Karpas-422 (cell line): ENCODE data around the gene EHF. TPM values are rescaled to one million over a fixed set of nuclear protein-coding genes. Genes with fewer than 3 reads are reported as not detected.

ENCODE experiments used
- DNase-seq: peaks from one replicate; pipeline ENCODE4 v3.0.0-alpha.2; 2015
- H2AFZ ChIP-seq: fragments of 200-600 bp; sonication (generic); 2 replicates; pipeline ENCODE4 v1.6.1; 2014; ENCODE audit warnings: antibody characterized with exemption, low read length, mixed read lengths
- H3K27ac ChIP-seq: fragments of 200-600 bp; sonication (generic); 2 replicates; pipeline ENCODE4 v1.5.1; 2014; ENCODE audit warnings: mild to moderate bottlenecking, low read length, moderate library complexity
- H3K27me3 ChIP-seq: fragments of 200-600 bp; sonication (generic); 2 replicates; pipeline ENCODE4 v1.6.1; 2014; ENCODE audit warnings: low read length, mixed read lengths
- H3K36me3 ChIP-seq: fragments of 200-600 bp; sonication (generic); 2 replicates; pipeline ENCODE4 v1.6.1; 2014; ENCODE audit warnings: low read length, mixed read lengths; ENCODE audit not compliant: insufficient read depth
- H3K4me1 ChIP-seq: fragments of 200-600 bp; sonication (generic); 2 replicates; pipeline ENCODE4 v1.6.1; 2014; ENCODE audit warnings: mild to moderate bottlenecking, low read length, mixed read lengths
- H3K4me2 ChIP-seq: fragments of 200-600 bp; sonication (generic); 2 replicates; pipeline ENCODE4 v1.6.1; 2014; ENCODE audit warnings: low read length, low read depth, mild to moderate bottlenecking; ENCODE audit not compliant: poor library complexity, severe bottlenecking
- H3K4me3 ChIP-seq: fragments of 200-600 bp; sonication (generic); 2 replicates; pipeline ENCODE4 v1.5.1; 2014; ENCODE audit warnings: mild to moderate bottlenecking, antibody characterized with exemption, low read length, mixed read lengths
- H3K79me2 ChIP-seq: fragments of 200-600 bp; sonication (generic); 2 replicates; pipeline ENCODE4 v1.6.1; 2014; ENCODE audit warnings: mild to moderate bottlenecking, low read length, mixed read lengths
- H3K9ac ChIP-seq: fragments of 200-600 bp; sonication (generic); 2 replicates; pipeline ENCODE4 v1.6.0; 2014; ENCODE audit warnings: low read length
- H3K9me2 ChIP-seq: fragments of 200-600 bp; sonication (generic), shearing (Covaris generic); replicated peaks from 2 replicates; pipeline ENCODE4 v1.6.0; 2014; ENCODE audit warnings: mild to moderate bottlenecking, low read length, moderate library complexity; ENCODE audit not compliant: insufficient read depth
- H3K9me3 ChIP-seq: fragments of 300-700, 200-600 bp; sonication (generic); 2 replicates; pipeline ENCODE4 v1.6.1; 2014; ENCODE audit warnings: low read length, mixed read lengths
- H4K20me1 ChIP-seq: fragments of 200-600 bp; sonication (generic); 2 replicates; pipeline ENCODE4 v1.6.1; 2014; ENCODE audit warnings: mild to moderate bottlenecking, antibody characterized with exemption, low read length, low read depth; ENCODE audit not compliant: insufficient read depth
- total RNA-seq: library from RNA; depleted of rRNA; stranded (reverse); fragments of >200 nt; shearing (Covaris generic); gene quantifications from 2 replicates; pipeline ENCODE4 v1.2.3, GENCODE V29; 2014; ENCODE audit warnings: low replicate concordance

The EHF gene
- total RNA-seq, 1 experiment from 2014 or later = not detected

DNA sequence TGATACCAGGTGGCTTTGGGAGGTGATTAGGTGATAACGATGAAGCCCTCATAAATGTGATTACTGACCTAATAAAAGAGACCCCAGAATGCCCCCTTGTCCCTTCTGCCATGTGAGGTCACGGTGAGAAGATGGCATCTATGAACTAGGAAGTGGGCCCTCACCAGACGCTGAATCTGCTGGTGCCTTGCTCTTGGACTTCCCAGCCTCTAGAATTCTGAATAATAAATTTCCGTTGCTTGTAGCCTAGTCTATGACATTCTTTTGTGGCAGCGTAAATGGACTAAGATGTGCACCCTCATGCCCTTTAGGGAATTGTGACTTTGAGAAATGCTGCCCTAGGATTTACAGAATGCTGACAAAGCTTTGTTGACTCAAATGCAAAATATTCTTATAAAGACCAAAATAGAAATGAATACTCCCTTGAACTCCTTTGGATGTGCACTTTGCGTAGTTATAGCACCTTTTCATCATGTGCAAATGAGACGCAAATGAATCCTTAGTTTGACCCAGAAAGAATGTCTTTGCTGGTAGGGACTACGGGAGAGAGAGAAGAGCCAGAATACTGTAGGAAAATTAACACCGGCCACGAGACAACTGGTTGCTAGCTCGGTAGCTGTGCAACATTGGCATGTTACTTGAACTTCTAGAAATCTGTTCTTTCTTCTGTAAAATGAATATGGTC lies 24.8 kb upstream of the EHF start:
- H3K4me2 ChIP-seq = no peak overlapping the region
- H3K4me1 ChIP-seq = no peaks in the 10 kb centered on the region
- H3K79me2 ChIP-seq = no peaks in the 10 kb centered on the region
- H3K9me2 ChIP-seq = no peaks in the 10 kb centered on the region
- no peak overlapping the region for H3K9ac ChIP-seq
- H3K4me3 ChIP-seq = no peak overlapping the region
- no peaks in the 10 kb centered on the region for H3K27me3 ChIP-seq
- no peaks in the 10 kb centered on the region for H3K9me3 ChIP-seq
- no peaks in the 10 kb centered on the region for H4K20me1 ChIP-seq
- no peaks in the 10 kb centered on the region for H3K36me3 ChIP-seq
- no peak overlapping the region for H3K27ac ChIP-seq
- DNase-seq = no peak
- no peak overlapping the region for H2AFZ ChIP-seq

DNA sequence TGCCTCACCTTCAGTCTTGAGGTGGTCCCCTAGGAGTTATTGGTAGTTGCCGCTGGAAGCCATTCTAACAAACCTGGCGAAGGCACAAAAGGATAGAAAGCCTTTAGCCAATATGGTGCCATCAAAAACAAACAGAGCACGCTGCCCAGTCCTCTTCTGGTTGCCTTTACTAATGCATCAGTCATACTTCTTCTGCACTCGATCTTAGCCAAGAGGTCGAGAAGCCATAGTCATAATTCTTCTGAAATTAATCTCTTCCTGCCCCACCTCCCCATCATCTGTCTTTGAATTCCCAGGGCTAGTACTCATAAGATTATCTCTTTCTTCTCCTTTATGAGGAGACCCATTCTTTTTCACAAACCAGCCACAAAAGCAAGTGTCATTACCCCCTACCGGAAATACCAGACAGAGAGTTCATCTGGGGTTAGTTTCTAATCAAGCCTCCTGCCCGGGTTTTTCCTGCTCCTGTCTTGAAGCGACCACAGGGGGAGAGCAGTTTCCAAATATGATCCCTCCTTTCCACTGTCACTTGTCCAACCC lies 21.4 kb upstream of the EHF start:
- Histone ChIP-seq H3K4me2 (no peak overlapping the region), H3K79me2 (no peaks in the 10 kb centered on the region), H2AFZ (no peak overlapping the region), H3K36me3 (no peaks in the 10 kb centered on the region), H3K9me2 (no peaks in the 10 kb centered on the region), H3K27ac (no peak overlapping the region), H3K4me1 (no peaks in the 10 kb centered on the region), H3K9me3 (no peaks in the 10 kb centered on the region), H3K27me3 (no peaks in the 10 kb centered on the region), H3K4me3 (no peak overlapping the region), H3K9ac (no peak overlapping the region), H4K20me1 (no peaks in the 10 kb centered on the region)
- DNase-seq = no peak

DNA sequence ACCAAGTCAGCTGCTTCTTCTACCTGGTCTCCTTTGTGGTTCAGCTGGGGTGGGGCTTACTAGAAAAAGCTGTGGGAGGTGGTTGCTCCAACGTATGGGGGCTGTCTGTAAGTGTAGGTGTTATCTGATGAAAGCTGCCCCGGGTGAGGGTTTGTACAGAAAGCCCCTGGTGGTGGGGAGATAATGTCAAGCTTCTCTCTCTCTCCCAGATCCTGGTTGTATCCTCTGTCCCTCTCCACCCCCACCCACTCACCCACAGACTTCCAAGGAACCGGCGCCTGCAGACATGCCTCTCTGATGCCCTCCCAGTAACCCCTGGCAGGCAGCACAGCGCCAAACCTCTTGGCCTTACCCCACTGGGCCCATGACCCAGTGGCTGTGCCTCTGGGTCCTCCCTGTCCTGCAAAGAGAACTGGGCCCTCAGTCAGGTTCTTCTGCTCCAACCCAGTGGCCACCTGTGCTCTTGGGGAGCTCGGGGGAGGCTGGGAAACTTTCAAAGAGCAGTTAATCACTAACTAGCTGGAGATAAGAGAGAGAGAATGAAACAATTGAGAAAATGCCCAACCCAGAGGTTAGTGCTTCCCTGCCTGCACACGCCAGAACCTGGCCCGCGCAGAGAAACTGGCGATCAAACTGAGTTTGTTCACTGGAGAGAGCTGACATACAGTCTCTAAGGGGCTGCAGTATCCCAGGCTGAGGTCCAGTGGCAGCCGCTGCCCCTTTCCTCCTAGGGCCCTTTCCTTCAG lies 20.4 kb upstream of the EHF start:
- Histone ChIP-seq H4K20me1 (no peaks in the 10 kb centered on the region), H3K79me2 (no peaks in the 10 kb centered on the region), H3K9ac (no peak overlapping the region), H3K4me1 (no peaks in the 10 kb centered on the region), H3K9me3 (no peaks in the 10 kb centered on the region), H3K36me3 (no peaks in the 10 kb centered on the region), H2AFZ (no peak overlapping the region), H3K9me2 (no peaks in the 10 kb centered on the region), H3K4me2 (no peak overlapping the region), H3K27me3 (no peaks in the 10 kb centered on the region), H3K27ac (no peak overlapping the region), H3K4me3 (no peak overlapping the region)
- no peak for DNase-seq

DNA sequence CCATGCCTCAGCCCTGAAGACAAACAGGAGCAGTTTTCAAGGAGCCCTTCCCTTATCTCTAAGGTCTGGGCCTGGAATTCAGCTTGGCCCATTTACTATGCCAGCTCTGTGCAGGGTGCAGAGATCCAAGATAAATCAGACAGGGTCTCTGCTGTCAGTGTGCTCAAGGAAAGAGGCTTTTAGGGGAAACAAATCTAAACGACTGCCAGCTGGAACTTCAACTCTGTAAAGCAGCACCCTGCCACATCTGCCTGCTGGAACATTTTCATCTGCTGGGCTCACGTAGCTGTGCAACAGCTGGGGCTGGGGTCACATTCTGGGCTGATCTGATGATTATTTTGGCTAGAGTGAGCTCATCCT lies 19.8 kb upstream of the EHF start:
- no peaks in the 10 kb centered on the region for H3K4me1 ChIP-seq
- no peak overlapping the region for H3K9ac ChIP-seq
- no peaks in the 10 kb centered on the region for H3K9me2 ChIP-seq
- H3K27me3 ChIP-seq = no peaks in the 10 kb centered on the region
- no peaks in the 10 kb centered on the region for H4K20me1 ChIP-seq
- DNase-seq = no peak
- no peak overlapping the region for H3K27ac ChIP-seq
- no peak overlapping the region for H2AFZ ChIP-seq
- H3K4me2 ChIP-seq = no peak overlapping the region
- no peaks in the 10 kb centered on the region for H3K79me2 ChIP-seq
- H3K36me3 ChIP-seq = no peaks in the 10 kb centered on the region
- H3K4me3 ChIP-seq = no peak overlapping the region
- no peaks in the 10 kb centered on the region for H3K9me3 ChIP-seq

DNA sequence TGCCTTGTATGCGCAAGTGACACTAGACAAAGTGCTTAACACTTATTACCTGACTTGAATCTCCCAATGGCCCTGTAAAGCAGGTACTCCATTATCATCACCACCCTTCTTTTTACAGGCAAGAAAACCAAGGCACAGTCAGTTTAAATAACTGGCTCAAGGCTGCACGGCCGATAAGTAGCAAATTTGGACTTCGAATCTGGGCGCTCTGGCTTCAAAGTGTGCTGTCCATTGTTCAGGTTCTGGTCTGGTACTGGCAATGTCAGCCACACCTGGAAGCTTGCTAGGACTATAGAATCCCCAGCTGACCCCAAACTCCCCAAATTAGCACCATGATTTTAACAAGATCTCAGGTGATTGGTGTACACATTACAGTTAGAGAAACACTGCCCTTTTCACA lies 19.3 kb upstream of the EHF start:
- Histone ChIP-seq H3K9me2 (no peaks in the 10 kb centered on the region), H2AFZ (no peak overlapping the region), H3K9me3 (no peaks in the 10 kb centered on the region), H3K4me2 (no peak overlapping the region), H3K27me3 (no peaks in the 10 kb centered on the region), H3K9ac (no peak overlapping the region), H3K79me2 (no peaks in the 10 kb centered on the region), H3K36me3 (no peaks in the 10 kb centered on the region), H3K27ac (no peak overlapping the region), H3K4me3 (no peak overlapping the region), H3K4me1 (no peaks in the 10 kb centered on the region), H4K20me1 (no peaks in the 10 kb centered on the region)
- DNase-seq = no peak

DNA sequence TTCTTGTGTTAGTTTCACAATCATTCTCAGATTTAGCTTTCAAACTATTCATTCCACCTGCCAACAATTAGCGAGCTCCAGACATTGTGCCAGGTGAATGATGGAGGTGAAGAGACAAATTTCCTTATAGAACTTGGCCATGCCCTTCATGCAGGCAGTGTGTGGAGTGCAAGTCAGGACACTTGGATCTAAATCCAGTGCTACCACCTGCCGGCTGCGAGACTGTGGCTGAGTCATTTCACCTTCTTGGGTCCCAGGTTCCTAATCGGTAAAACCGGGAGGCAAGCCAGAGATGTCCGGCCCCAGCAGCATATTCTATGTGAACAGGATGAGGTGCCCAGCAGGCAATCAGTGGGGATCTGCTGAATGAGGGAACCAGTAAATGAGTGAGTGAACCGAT lies 18.6 kb upstream of the EHF start:
- Histone ChIP-seq H4K20me1 (no peaks in the 10 kb centered on the region), H3K9ac (no peak overlapping the region), H3K79me2 (no peaks in the 10 kb centered on the region), H3K4me2 (no peak overlapping the region), H3K9me2 (no peaks in the 10 kb centered on the region), H3K36me3 (no peaks in the 10 kb centered on the region), H3K9me3 (no peaks in the 10 kb centered on the region), H2AFZ (no peak overlapping the region), H3K4me3 (no peak overlapping the region), H3K27me3 (no peaks in the 10 kb centered on the region), H3K27ac (no peak overlapping the region), H3K4me1 (no peaks in the 10 kb centered on the region)
- DNase-seq = no peak

DNA sequence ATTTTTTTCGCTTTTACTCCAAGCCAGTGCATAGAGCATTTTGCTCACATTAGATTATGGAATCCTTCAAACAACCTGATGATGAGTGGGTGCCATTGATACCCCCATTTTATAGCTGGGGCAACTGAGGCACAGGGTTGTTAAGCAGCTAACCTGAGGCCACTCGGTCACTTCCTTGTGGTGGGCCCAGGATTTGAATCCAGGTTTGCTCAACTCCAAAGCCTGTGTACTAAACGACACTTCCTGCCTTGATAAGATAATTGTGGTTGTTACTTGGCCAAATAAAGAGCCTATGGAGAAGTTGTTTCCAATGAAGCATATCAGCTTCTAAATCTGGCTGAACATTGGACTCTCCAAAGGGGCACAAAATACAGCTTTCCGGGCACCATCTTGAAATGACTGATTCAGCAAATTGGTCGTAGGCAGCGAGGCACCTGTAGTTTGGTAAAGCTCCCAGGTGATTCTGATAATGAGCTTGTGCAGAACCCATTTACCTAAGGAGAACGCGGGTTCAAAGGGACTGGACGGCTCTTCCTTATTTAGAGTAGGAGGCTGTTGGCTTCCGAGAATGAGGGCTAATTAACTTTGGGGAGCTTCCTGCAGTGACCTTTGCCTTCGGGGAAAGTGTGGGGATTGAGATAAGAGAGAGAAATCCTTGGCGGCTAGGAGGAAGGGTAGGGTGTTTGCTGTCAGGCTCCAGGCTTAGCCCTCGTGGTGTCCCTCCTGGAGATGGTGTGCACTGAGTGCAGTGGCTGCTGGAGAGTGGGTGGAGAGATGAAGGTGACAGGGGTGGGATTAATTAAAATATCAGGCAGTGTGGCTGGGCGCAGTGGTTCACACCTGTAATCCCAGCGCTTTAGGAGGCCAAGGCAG lies 17.5 kb upstream of the EHF start:
- no peak overlapping the region for H3K4me2 ChIP-seq
- no peak for DNase-seq

DNA sequence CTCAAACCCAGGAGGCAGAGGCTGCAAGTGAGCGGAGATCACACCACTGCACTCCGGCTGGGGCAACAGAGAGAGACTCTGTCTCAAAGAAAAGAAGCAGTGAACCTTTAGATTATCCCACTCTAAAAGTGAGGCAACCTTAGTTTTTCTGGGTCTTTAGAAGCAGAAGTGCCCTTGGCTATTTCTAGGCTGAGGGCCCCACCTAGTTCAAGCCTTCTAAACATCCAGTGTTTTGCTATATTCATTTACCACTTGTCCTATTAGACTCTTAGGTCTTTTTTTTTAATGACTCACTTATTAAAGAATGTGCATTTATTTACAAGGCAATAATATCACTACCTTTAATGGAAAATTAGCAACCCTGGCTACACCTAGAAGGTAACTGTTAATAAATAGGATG lies 16.7 kb upstream of the EHF start:
- no peaks in the 10 kb centered on the region for H3K27me3 ChIP-seq
- no peak for DNase-seq
- H3K9me3 ChIP-seq = no peaks in the 10 kb centered on the region
- no peaks in the 10 kb centered on the region for H3K4me1 ChIP-seq
- H4K20me1 ChIP-seq = no peaks in the 10 kb centered on the region
- H3K79me2 ChIP-seq = no peaks in the 10 kb centered on the region
- no peaks in the 10 kb centered on the region for H3K36me3 ChIP-seq
- no peak overlapping the region for H3K27ac ChIP-seq
- no peak overlapping the region for H2AFZ ChIP-seq
- H3K9ac ChIP-seq = no peak overlapping the region
- H3K9me2 ChIP-seq = no peaks in the 10 kb centered on the region
- no peak overlapping the region for H3K4me3 ChIP-seq
- H3K4me2 ChIP-seq = no peak overlapping the region

More for the DNA sequence above, 17.5 kb upstream of the EHF start:
- no peaks in the 10 kb centered on the region for H3K27me3 ChIP-seq
- no peak overlapping the region for H3K27ac ChIP-seq
- H3K4me1 ChIP-seq = no peaks in the 10 kb centered on the region
- H3K4me3 ChIP-seq = no peak overlapping the region
- H3K36me3 ChIP-seq = no peaks in the 10 kb centered on the region
- no peaks in the 10 kb centered on the region for H3K9me2 ChIP-seq
- H4K20me1 ChIP-seq = no peaks in the 10 kb centered on the region
- H3K79me2 ChIP-seq = no peaks in the 10 kb centered on the region
- no peaks in the 10 kb centered on the region for H3K9me3 ChIP-seq
- no peak overlapping the region for H3K9ac ChIP-seq
- H2AFZ ChIP-seq = no peak overlapping the region
